HG03064 (cell line): ENCODE data around the gene BIRC6.
"Not testable (repeated sequence)": the region's sequence is repeated elsewhere in the genome, so short reads cannot be mapped to it uniquely, and the experiment has no call there.

Experiments used
- ATAC-seq: cut with Tn5 transposase; IDR thresholded peaks from one replicate; pipeline ENCODE4 v1.9.1; 2021; ENCODE audit warnings: low read depth; ENCODE audit not compliant: unreplicated experiment

Gene BIRC6

DNA sequence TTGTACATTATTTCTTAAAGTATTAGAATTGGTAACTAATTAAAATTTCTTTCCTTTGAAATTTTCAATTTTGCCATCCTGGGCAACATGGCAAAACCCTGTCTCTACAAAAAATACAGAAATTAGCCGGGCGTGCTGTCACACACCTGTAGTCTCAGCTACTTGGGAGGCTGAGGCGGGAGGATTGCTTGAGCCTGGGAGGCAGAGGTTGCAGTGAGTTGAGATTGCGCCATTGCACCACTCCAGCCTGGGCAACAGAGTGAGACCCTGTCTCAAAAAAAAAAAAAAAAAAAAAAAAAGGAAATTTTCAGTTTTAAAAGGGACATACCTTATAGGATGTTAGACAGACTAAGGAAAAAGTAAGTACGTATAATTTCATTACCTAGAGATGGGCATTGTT is 14.1 kb downstream of the BIRC6 start:
- ATAC-seq, result not testable (repeated sequence)

DNA sequence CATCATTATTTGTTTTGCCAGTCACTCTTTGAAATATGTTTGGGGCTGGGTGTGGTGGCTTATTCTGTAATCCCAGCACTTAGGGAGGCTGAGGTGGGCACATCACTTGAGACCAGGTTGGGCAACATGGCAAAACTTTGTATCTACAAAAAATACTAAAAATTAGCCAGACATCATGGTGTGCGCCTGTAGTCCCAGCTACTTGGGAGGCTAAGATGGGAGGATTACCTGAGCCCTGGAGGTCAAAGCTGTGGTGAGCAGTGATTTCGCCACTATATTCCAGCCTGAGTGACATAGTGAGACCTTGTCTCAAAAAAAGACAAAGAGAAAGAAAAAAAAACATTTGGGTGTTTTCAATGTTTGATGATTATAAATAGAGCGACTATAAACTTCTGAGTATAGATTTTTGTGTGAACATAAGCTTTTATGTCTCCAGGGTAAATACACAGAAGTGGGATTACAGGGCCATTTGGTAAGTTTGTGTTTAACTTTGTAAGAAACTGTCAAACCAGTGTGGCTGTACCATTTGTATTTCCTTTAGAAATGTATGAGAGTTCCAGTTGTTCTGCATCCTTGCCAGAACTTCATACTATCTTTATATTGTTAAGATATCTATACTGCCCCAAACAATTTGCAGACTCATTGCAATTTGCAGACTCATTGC is 15.8 kb downstream of the BIRC6 start:
- no peak for ATAC-seq

DNA sequence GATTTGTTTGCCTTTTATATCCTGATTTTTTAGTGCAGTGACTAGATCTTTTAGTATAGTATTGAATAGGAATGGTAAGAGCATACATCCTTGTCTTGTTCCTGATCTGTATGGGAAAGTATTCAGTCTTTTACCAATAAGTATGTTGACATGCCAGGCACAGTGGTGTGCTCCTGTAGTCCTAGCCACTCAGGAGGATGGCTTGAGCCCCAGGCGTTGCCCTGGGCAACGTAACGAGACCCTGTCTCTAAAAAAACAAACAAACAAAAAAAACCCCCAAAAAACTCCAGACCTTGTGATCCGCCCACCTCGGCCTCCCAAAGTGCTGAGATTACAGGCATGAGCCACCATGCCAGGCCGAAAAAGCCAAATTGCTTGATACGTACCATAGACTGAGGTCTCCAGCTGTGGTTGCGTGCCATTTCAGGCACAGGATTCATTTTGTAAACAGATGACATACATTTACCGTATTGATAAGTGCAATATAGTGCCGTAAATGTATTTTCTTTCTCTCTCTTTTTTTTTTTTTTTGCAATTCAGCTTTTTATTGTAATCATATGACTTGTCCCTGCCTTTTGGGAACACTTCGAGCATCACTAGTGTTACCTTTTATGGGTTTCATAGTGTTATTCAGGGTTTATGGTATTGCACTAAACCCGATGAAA is 18.5 kb downstream of the BIRC6 start:
- ATAC-seq, result no peak

DNA sequence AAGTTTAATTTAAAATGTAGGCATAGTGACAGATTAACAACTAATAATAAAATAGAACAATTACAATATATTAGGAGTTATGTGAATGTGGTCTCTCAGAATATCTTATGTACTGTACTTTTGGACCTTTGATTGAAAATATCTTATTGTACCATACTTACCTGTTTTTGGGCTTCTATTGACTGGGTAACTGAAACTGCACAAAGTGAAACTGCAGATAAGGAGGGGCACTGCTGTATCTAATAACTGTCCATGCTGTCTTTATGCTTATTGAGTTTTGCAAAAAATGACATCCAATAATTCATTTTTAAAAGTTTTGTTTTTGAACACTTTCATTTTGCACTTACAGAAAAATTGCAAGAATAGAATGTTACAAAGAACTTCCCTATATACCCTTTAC is 19.9 kb downstream of the BIRC6 start:
- ATAC-seq, result no peak

DNA sequence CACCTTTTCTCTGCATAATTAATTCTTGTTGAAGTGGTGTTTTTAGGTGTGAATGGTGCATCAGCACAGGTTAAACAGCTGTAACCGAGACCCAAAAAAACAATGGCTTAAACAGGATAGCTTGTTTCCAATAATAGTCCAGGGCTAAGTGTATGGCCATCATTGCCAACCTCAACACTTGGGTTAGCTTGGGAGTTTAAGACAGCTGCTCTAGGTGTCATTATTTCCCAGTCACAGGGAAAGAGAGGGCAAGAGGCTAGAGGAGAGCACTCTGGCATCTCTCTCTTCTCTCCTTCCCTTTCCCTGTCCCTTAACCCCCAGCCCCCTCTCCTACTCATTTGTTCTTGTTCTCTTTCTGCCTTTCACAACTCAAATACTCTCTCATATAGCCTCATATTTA is 21.1 kb downstream of the BIRC6 start:
- ATAC-seq, result no peak

DNA sequence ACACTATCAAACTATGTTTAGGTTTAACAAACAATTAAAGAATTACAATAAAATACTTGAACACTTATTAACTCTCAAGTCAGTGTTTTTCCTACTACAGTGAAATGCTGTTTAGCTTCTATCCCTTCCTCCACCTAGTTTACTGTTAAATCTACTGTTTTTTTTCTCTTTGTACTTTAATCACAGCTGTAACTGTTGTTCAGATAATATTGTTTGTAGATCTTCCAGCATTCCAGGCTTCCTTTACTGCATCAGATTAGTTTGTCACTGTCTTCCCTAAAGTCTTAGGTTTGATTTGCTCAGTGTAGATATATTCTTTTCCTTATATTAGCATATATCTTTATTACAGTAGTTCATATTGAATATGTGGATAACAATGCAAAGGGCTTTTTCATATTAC is 22.5 kb downstream of the BIRC6 start:
- ATAC-seq, result no peak

DNA sequence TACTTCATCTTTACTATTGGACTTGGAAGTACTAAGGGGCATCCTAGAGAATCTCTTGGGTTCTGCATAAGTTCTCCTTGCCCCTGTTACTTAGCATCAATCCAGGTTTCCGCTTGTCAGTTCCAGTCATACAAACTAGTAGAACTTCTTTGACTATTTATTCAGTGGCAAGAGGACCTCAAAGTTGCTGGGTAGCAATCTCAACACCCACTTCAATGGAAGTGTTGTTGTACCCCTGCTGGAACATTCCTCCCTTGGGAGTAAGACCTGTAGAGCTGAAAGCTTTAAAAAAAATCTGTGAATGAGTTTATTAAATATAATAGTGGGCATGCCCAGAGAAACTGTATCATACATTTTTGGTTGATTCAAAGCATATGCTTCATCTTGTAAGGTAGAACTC is 27.0 kb downstream of the BIRC6 start:
- no peak for ATAC-seq

DNA sequence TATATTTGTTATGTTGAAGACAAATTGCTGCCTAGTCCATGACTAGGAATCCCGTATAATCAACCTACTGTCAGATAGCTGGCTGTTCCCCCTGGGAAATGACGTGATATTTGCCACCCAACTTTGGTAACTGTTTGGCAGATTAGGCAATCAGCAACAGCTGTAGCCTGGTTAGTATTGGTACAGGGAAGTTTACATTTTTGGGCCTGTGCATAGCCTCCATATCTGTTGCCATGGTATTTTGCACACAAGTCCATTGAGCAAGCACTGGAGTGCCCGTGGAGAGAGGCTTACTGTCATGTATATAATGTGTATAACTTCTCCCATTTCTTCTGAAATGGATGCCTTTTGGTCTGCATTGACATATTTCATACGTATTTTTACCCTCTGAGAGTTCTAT is 27.7 kb downstream of the BIRC6 start:
- no peak for ATAC-seq

DNA sequence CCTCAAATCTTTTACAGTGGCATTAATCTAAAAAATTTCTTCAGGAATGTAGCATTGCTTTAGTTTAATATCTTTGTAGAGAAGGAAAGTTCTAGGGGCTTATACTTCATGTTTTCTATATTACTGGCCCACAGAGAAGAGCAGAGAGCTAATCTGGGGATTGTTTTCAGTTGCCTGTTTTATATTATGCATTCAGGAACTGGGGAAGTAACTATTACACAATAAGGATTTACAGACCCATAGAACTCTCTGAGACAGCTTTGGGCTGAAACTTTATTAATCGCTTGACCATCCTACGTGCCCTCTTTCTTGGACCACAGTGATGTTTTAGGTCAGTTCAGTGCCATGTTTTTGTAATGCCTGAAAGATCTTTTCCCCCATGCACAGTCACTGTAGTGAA is 29.9 kb downstream of the BIRC6 start:
- no peak for ATAC-seq

DNA sequence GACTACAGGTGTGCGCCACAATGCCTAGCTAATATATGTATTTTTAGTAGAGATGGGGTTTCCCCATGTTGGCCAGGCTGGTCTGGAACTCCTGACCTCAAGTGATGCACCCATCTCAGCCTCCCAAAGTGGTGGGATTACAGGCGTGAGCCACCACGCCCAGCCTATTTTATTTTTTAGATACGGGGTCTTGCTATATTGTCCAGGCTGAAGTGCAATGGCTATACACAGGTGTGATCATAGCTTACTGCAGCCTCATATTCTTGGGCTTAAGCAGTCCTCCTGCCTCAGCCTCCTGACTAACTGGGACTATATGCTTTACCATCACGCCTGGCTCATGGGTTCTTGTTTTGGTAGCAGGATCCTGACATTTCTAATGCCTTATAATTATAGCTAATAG is 42.4 kb downstream of the BIRC6 start:
- no peak for ATAC-seq

DNA sequence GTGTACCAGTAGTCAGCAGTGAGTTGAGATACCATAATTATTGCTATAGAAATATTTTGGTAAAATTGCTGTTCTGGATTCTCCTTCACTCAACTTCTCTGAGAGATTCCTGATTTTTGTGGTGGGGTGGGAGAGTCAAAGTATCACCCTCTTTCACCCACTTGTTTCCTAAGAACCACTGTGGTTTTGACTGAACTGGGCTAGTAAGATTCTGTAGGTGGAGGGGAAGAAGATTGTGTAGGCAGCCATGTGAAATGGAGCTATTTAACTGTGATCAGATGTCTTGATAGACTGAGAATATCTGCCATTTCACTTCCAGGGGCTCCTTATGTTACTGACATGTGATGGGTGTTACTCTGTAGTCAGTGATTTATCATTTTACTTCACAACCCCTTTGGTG is 45.3 kb downstream of the BIRC6 start:
- no peak for ATAC-seq

DNA sequence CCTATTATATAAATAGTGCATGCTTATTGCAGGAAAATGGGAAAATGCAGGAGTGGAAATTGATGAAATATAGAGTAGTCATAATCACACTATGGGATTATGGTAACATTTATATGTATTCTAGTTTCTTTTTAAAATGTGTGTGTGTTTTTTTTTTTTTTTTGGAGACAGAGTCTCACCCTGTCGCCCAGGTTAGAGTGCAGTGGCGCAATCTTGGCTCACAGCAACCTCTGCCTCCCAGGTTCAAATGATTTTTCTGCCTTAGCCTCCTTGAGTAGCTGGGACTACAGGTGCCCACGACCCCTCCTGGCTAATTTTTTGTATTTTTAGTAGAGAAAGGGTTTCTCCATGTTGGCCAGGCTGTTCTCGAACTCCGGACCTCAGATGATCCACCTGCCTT is 47.0 kb downstream of the BIRC6 start:
- ATAC-seq, result no peak

DNA sequence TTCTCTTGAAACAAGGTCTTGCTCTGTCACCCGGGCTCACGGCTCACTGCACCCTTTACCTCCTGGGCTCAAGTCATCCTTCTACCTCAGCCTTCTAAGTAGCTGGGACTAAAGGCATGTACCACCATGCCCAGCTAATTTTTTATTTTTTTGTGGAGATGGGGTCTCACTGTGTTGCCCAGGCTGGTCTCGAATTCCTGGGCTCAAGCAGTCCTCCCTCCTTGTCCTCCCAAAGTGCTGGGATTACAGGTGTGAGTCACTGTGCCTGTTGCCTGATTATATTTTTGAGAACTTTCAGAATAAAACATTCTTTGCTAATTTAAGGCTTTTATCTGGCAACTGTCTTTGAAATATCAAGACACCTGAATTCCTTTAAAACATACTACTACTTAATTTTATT is 47.9 kb downstream of the BIRC6 start:
- ATAC-seq, result no peak

DNA sequence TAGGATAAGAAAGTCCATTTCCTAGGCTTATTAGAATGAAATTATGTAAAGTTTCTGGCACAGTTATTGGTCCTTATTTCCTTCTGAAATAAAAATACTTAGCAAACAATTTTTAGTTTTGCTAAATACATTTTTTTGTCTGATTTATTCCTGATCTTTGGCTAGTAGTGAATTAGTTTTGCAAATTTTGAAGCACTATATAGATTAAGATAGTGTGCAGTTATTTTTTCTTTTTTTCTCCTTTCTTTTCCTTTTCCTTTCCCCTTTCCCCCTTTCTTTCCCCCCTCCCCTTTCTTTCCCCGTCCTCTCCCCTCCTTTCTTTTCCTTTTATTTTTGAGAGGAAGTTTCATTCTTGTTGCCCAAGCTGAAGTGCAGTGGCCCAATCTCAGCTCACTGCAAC is 59.7 kb downstream of the BIRC6 start:
- no peak for ATAC-seq

DNA sequence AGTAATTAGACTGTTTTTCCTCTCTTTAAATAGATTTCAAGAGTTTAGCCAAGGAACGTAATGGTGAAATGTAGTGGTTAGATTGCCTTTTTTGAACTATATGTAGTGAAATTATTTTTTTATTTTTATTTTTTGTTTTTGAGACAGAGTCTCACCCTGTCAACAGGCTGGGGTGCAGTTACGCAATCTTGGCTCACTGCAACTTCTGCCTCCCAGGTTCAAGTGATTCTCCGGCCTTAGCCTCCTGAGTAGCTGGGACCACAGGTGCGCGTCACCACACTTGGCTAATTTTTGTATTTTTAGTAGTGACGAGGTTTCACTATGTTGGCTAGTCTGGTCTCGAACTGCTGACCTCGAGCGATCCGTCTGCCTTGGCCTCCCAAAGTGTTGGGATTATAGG is 60.8 kb downstream of the BIRC6 start:
- ATAC-seq, result no peak

DNA sequence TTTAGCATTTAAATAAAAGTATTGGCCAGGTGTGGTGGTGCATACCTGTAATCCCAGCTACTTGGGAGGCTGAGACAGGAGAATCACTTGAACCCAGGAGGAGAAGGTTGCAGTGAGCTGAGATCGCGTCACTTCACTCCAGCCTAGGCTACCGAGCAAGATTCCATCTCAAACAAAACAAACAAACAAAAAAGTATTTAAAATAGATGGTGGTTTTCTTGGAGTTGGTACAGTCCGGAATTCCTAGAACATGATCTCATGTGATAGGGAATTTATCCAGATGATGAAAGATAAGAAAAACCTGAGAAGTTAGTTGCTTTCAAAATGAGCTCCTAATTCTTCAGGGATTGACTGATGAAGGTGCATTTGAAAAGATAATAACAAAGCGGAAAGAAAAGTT is 62.0 kb downstream of the BIRC6 start:
- no peak for ATAC-seq

DNA sequence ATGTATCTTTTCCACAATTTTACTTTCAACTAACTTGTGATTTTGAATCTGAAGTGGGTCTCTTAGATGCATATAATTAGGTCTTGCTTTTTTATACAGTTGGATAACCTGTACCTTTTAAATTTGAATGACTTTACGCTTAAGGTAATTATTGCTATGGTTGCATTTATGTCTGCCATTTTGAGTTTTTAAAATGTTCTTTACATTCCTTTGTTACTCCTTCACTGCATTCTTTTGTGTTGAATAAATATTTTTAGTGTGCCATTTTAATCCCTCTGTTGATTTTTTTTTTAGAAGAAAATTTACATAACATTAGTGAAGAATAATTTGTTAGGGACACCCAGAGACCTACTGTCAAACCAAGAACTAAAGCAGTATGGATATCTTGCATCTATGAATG is 65.3 kb downstream of the BIRC6 start:
- no peak for ATAC-seq

DNA sequence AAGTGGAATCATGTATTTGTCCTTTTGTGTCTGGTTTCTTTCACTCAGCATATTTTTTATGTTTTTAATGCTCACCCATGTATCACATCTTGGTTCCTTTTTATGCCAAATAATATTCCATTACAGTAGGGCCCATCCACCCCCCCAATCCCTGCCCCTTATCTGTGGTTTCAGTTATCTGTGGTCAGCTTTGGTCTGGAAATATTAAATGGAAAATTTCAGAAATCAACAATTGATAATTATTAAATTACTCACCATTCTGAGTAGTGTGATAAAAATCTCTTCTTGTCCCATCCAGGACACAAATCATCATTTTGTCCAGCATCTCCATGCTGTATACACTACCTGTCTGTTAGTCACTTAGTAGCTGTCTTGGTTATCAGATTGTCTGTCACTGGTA is 66.7 kb downstream of the BIRC6 start:
- ATAC-seq, result no peak

DNA sequence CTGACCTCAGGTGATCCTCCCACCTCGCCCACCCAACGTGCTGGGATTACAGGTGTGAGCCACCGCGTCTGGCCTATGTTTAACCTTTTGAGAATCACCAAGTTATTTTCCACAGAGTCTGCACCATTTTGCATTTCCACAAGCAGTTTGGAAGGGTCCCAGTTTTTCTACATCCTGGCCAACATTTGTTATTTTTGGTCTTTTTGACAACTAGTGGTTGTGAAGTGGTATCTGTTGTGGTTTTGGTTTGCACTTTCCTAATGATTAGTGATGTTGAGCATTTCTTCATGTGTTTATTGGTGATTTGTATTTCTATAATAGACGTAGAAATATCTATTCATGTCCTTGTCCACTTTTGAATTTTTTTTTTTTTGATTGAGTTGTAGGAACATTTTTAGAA is 67.9 kb downstream of the BIRC6 start:
- no peak for ATAC-seq

DNA sequence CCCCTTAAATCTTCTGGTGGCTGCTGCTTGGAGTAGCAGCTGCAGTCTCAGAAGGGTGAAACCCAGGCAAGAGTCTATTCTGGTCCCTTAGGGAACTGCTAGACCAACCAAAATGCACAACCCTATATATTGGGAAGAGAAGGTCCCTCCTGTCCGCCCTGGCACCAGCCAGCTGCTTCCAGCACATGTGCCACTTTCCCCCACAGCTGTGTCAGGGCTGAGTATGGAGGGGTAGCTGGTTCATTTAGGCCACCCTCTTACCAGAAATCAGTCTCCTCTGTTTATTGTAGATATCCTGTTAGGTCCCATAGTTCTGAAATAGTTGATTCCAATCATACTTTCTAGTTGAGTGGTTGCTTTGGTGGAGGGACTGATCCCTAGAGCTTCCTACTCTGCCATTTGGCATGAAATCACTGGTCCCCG is 68.9 kb downstream of the BIRC6 start:
- no peak for ATAC-seq

DNA sequence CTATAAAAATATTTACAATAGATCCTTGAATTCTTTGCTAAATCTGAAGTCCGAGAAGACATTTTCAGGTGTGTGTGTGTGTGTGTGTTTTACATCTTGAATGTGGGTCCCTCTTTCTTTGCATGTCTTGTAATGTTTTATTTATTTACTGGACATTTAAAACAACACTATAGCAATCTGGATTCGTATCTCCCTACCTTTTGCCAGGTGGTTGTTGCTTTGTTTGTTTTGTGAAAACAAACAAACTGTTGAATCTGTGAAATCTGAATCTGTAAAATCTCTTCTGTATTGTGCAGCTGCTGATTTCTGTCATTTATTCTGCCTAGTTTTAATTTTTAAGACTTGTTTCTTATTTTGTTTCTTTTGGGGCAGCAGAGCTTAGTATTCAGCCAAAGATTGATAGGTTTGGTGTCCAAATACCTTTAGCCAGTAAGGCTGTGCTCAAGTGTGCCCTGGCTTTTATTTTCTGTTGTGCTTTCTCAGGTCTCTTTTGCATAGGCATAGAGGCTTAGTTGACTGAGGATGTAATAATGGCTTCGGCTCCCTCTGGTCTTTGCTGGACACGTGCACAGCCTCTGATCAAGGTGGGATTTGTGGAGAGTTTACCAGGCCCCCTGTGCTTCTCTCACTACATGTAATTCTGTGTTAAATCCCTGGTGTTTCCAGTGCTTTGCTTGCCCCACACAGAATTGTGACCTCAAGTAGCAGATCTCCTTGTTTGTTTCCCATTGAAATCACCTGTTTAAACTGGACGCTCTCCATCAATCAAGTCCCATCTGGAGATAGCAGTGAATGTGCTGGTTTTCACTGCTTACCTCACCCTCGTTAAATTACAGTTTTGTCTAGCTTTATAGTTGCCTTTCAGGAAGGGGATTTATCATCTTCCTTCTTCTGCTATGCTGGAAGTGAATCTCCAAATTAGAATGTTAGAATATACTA is 71.1 kb downstream of the BIRC6 start:
- no peak for ATAC-seq

DNA sequence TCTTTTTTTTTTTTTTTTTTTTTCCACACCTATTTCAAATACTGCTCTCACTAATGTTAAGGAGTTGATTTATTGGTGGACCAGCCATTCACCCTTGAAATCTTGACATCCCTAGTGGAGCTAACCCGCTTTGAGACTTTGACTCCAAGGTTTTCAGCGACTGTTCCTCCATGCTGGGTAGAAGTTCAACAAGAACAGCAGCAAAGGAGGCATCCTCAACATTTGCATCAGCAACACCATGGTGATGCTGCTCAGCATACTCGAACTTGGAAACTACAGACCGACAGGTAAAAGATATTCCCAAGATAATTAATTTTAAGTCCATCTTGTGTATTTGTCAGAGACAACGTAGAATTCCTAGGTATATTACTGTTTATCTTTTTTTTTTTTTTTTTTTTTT is 74.0 kb downstream of the BIRC6 start:
- ATAC-seq, result no peak
